Stimulated activated CD8-positive, alpha-beta memory T cell treated with anti-CD3 and anti-CD28 coated beads, Interleukin-4, amount 100 ng/mL, for 4 hours (primary cell): ENCODE measurements around the gene MYO15B.
A peak's percentile ranks its signal among the peaks of the same experiment; 100 is the strongest.

Experiments used
- DNase-seq, 2 donors: peaks; one replicate each; pipeline ENCODE4 v3.0.0-alpha.2; 2020; ENCODE audit warnings: low read depth in 2 of 2, low spot score in 1 of 2

The MYO15B gene

DNA sequence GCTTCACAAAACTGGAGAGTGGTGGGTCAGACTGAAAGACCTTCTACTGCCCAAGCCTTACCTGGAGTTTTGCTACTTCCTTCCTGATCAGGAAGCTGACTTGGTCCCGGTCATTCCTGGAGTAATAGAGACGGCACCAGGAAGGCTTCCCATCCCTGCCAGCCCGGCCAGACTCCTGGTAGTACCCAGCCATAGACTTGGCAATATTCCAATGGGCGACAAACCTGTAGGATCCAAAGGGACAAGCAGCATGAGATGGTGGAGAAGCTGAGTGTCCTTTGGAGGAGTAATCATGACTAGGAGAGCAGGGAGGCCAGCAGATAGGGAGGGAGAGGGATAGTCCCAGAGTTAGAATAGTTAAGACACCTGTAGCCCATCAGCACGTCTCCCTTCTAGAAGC is 70.6 kb downstream of the MYO15B start:
- no peak for DNase-seq

DNA sequence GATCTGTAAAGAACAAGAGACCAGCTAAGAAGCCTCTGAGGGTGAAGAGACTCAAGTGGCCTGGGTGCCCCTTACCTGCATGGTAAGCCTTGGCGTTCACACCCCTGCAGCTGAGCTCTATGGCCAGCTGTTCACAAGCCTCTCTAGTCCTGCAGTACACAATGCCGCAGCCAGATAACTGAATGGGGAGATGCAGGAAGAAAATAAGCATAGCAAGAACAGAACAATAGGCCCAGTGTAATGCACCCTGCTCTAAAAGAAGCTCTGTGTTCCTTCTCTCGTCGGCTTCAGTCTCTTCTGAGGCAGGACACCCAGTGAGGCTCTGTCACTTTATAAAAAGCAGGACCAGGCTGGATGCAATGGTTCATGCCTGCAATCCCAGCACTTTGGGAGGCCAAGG is 73.9 kb downstream of the MYO15B start:
- no peak for DNase-seq

DNA sequence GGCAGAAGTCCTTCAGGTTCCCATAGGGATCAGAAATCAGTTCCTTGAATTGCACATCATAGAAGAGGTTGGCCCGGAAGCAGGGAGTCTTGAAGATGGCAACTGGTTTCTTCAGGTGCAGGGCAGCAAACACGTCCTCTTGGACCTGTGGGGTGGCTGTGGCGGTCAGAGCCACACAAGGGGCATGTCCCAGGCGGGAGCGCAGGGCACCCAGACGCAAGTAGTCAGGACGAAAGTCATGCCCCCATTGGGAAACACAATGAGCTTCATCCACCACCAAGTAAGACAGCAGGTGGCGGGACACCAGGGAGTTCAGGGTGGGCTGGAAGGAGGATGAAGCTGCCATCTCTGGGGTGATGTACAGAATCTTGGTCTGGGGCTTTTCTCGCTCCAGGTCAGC is 74.9 kb downstream of the MYO15B start:
- DNase-seq: no peak

DNA sequence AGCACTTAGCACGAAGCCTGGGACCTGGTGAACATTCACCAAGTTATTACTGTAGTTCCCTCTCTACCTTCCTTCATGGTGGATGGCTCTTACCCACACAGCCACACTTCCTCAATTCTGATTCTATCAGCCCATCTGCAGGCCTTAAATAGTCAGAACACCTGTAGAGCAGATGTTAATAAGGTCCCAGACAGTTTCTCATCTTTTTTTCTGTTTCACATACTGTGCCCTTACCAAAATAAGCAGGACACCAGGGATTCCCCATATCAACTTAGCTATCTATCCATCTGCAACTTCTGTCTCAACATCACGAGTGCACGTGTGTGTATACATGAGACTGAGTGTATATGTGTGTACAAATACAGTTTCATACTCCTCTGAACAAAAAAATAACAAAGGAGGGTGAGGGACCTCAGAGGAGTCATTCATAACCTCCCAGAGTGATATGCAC is 76.5 kb downstream of the MYO15B start:
- DNase-seq: no peak

DNA sequence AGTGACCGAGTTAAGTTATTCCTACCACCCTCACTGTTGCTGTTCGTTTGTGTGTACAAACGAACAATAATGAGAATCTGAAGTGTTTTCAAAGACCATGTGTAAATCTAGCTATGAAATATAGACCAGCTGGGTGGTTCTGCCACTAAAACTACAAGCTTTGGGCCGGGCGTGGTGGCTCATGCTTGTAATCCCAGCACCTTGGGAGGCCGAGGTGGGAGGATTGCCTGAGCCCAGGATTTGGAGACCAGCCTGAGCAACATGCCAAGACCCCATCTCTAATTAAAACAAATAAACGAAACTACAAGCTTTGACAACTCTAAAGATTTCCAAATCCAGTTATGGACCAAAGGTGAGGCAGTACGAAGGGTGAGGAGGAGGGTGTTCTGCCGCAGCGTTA is 78.4 kb downstream of the MYO15B start:
- DNase-seq: no peak

DNA sequence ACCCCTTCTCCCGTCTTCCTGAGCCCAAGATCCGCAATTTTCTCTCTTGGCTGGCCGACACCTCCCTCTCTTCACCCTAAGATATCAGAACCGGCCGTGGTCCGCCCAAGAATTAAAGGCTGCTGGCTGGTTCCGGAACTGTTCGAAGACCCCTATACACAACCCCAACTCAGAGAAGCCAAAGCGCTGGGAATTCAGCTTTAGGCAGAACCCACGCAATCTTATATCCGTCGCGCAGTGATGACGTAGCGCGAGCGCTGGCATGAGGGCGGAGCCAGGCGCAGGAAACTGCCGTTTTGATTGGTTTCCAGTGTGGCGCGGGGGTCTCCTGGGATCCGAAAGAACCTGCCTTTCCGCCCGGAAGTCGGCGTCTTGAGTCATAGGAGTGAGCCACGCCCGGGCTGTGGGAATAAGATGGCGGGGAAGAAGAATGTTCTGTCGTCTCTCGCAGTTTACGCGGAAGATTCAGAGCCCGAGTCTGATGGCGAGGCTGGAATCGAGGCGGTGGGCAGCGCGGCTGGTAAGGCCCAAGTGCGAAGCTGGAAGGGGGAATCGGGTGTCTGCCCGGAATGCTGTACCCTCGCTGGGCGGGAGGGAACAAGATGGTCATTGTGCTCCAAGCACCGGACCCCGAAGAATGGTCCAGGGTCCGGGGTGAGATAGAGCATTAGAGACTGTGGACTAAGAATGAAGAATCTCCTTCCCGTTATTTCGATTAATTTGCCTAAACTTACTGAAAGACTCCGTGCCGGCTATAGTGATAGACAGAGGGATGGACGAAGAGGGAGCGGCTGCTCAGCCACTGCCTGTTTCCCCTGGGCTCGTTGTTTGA is 79.6 kb downstream of the MYO15B start, which contains the start of the genes RECQL5 and SAP30BP:
RECQL5 (minus strand) TSS at position 196 of the 832 bp plus-strand sequence. CDS start 597 bp downstream, outside the sequence.
SAP30BP (plus strand) TSS at position 380 of the 832 bp plus-strand sequence; CDS start at position 415, 35 bp downstream.
- DNase-seq: peak; percentile 94 to 96

DNA sequence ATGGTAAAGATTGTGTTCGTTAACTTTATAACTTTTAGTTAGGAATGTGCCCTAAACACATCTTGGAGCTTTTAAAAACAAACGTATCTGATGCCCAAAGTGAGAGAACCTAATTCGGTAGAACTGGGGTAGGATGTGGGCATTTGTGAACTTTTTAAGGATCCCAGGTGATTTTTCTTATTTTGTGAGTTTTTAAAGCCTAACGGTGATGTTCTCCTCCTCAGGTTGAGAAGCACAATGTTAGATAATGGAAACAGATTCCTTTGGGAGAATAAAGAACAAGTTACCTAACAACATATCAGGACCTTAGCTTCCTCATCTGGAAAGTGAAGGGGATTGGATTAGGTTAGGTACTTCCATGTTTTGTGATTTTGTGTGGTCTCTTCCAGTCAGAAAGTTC is 80.2 kb downstream of the MYO15B start:
- no peak for DNase-seq

DNA sequence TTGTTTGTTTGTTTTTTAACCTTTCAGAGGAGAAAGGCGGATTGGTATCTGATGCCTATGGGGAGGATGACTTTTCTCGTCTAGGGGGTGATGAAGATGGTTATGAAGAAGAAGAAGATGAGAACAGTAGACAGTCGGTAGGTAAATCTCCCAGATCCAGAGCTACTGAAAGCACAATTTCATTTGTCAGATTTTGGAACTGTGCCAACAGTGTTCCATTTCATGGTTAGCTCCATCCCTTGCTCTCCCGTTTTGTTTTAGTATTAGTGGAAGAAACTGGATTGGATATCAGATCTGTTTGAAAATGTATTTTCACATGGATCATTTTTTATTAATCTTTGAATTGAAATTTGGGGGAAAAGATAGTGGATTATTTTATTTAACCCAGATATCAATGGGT is 80.9 kb downstream of the MYO15B start:
- DNase-seq: no peak

DNA sequence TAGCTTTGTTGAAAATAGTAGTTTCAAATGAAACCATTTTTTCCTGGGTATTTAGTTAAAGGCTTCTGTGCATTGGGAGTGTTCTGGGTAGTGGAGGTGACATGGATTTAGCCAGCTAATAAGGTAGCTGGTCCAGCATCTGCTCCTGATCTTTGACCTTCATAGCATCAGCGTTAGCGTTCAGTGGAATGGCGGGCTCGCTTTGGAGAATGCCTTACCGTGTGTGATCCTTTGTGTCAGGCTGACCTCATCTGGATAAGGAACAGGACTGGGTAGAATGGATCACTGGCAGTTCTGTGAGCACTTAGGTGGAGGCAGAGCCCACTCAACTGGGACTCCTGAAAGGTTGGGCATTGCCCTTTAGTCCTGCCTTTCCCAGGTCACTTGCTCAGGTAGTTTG is 83.3 kb downstream of the MYO15B start:
- DNase-seq: no peak

DNA sequence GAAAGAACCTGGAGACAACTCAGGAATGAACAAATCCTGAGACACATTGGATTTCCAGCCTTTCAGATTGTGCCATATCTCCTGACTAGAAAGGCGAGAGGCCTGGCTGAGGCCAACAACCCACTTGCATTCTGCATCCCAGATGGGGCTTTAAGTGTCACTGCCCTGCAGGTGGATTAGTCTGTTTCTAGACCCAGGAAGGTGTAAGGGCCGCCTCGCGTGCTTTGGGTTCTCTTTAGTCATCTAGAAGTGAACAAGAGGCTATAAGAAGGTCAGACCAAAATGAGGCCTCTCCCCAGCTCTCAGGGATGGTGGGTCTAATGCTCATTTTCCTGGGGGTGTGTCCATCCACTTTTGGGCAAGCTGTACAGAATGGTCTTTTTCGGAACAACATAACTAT is 84.4 kb downstream of the MYO15B start:
- no peak for DNase-seq

DNA sequence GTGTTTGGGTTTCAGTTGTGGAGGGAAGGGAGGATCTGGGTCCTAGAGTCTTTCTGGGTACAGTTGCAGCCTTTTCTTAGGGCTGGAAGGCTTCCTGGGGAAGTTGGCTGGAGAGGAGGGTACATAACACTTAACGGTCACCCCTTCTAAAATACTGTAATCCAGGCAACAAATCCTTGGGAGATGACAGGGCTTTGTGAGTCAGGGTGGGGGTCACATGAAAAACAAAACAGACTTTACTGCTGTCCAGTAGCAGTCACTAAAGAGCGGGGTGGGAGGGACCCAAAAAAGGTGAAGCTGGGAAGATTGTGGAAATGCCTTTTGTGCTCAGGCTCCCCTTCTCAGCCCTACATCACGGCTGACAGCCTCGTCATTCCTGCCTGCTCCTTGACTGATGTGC is 85.9 kb downstream of the MYO15B start:
- DNase-seq: no peak
